AG04450 (cell line): Measurements from ENCODE around the gene PSME2. TPM values are rescaled to one million over a fixed set of nuclear protein-coding genes. Genes with fewer than 3 reads are reported as not detected.

Experiments
- CTCF ChIA-PET: fragments of 300-600, 350-600 bp; formaldehyde crosslinking; extraction: SDS; loops from one replicate; lab custom pipeline; 2022; ENCODE audit warnings: antibody characterized with exemption, inconsistent platforms; lab: Charles Lee
- POLR2A ChIA-PET: fragments of 350-600 bp; formaldehyde crosslinking; extraction: SDS; loops from one replicate; lab custom pipeline; 2021; ENCODE audit warnings: antibody characterized with exemption, inconsistent platforms; lab: Yijun Ruan, JAX
- DNase-seq: peaks from one replicate; pipeline ENCODE4 v3.0.0-alpha.2; 2011; ENCODE audit warnings: low read depth, low spot score
- H3K27ac ChIP-seq: one replicate; pipeline ENCODE4 v1.5.1; 2012; ENCODE audit warnings: low read depth, low read length, control low read depth
- H3K27me3 ChIP-seq: one replicate; pipeline ENCODE4 v1.6.0; 2012; ENCODE audit warnings: low read length; ENCODE audit not compliant: control insufficient read depth, insufficient read depth
- H3K4me3 ChIP-seq: 2 replicates; pipeline ENCODE4 v1.5.1; 2011; ENCODE audit warnings: mild to moderate bottlenecking, low read depth, low read length, control low read depth
- H3K9me3 ChIP-seq: 2 replicates; pipeline ENCODE4 v1.5.1; 2012; ENCODE audit warnings: low read length; ENCODE audit not compliant: control insufficient read depth, insufficient read depth
- CTCF ChIP-seq: IDR thresholded peaks from 2 replicates; pipeline ENCODE4 v1.5.1; 2011; ENCODE audit warnings: low read depth, low read length, control low read depth, inconsistent platforms
- polyA plus RNA-seq: library from polyadenylated mRNA; depleted of rRNA; stranded (reverse); fragments of >200 nt; gene quantifications from 2 replicates; pipeline ENCODE4 v1.2.3, GENCODE V29; 2011

The PSME2 gene
- polyA plus RNA-seq, 1 experiment, result 191 TPM

GRCh38 chr14:24185026-24185425 lies 38.6 kb upstream of the PSME2 start:
- ChIA-PET POLR2A (no interaction called here), CTCF (interaction anchor here (0.9 to 2.6 kb wide), 2 partner anchors 24 to 112 kb away, joined by 5 to 10 read pairs; partner anchors contain the start of gene IRF9)
- no peak for TF ChIP-seq CTCF

GRCh38 chr14:24184104-24184970 lies 37.9 kb upstream of the PSME2 start:
- no peak for TF ChIP-seq CTCF
- POLR2A ChIA-PET, result no interaction called here
- Histone ChIP-seq H3K27ac (no peak overlapping the region), H3K4me3 (no peak overlapping the region), H3K9me3 (no peaks in the 10 kb centered on the region; the same call in 1 of the 2 replicates), H3K27me3 (no peaks in the 10 kb centered on the region)
- no peak for DNase-seq
- CTCF ChIA-PET, result interaction anchor here (2.6 kb wide), 1 partner anchor 24 kb away, joined by 10 read pairs; the partner anchor contains the start of gene IRF9

More at GRCh38 chr14:24185026-24185425, 38.6 kb upstream of the PSME2 start:
- Histone ChIP-seq H3K27me3 (no peaks in the 10 kb centered on the region), H3K27ac (no peak overlapping the region), H3K9me3 (no peaks in the 10 kb centered on the region; the same call in 1 of the 2 replicates), H3K4me3 (no peak overlapping the region)
- DNase-seq, result no peak

- Histone ChIP-seq H3K9me3 (no peaks in the 10 kb centered on the region), H3K27me3 (no peaks in the 10 kb centered on the region), H3K27ac (no peak overlapping the region), H3K4me3 (no peak overlapping the region)
- no peak for DNase-seq
- POLR2A ChIA-PET, result no interaction called here
- CTCF ChIA-PET, result interaction anchor here (0.8 kb wide), 1 partner anchor 42 kb away, joined by 4 read pairs; the partner anchor contains the start of gene EMC9
- TF ChIP-seq CTCF, result no peak
Observed at GRCh38 chr14:24183014-24183481, 36.6 kb upstream of the PSME2 start.

GRCh38 chr14:24182110-24182882 lies 35.9 kb upstream of the PSME2 start:
- POLR2A ChIA-PET, result interaction anchor here (0.6 to 1.1 kb wide), 2 partner anchors 12 to 37 kb away, joined by 4 to 5 read pairs; no protein-coding TSS in a partner anchor
- DNase-seq, result no peak

More at GRCh38 chr14:24182110-24182882, 35.9 kb upstream of the PSME2 start:
- no peaks in the 10 kb centered on the region for H3K27me3 ChIP-seq
- H3K4me3 ChIP-seq, result no peak overlapping the region
- CTCF ChIA-PET, result interaction anchor here (0.8 kb wide), 1 partner anchor 41 kb away, joined by 4 read pairs; the partner anchor contains the start of gene EMC9
- H3K27ac ChIP-seq, result no peak overlapping the region
- no peak for TF ChIP-seq CTCF
- no peaks in the 10 kb centered on the region for H3K9me3 ChIP-seq
